Measurements from ENCODE around the gene STARD13.
A peak's percentile ranks its signal among the peaks of the same experiment; 100 is the strongest.
"Not testable (repeated sequence)": the region's sequence is repeated elsewhere in the genome, so short reads cannot be mapped to it uniquely, and the experiment has no call there.

Gene STARD13

DNA sequence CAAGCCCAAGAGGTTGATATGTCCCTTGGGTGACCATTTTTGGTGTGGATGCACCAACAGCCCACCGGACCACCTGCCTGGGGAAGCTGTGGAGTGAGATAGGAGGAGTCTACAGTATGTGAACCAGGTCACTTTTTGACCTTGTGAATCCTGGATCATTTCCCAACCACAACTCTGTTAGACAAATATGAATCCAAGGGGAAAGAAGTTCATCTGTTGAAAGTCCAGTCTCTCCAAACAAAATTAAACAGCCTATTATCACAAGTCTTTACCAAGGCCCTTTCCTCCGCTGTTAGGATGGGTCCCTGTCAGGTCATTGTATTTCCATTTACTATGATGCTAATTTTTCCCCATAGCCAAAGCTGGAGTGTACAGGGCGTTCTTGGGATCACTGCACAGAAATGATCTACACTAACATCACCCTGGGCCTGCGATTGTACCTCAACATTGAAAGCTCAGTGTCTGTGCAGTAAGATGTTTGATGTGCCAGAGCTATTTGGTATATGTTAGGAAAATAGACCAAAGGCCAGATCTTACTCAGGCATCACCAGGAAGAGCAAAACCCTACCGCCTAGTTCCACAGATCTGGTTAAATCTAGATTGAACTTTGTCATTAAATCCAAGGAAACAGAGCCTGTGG lies 117.1 kb downstream of the STARD13 start:
- no peak for DNase-seq

DNA sequence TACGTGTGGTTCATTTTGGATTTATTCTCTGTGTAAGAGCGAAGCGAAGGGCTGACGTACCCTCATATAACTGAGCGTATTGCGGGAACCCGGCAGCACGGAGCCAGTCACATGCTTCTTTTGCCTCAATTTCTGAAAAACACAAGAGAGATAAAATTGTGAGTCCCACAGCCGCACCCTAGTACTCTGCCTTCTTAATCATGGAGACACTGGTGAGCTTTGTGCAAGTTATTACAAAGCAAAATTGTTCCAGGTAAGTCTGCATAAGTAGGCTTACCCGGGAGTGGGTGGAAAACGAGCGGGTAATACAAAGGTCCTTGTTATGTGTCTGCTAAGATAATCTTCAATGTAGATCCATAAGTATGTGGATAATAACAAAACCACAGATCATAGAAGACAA lies 118.1 kb downstream of the STARD13 start:
- no peak for DNase-seq

DNA sequence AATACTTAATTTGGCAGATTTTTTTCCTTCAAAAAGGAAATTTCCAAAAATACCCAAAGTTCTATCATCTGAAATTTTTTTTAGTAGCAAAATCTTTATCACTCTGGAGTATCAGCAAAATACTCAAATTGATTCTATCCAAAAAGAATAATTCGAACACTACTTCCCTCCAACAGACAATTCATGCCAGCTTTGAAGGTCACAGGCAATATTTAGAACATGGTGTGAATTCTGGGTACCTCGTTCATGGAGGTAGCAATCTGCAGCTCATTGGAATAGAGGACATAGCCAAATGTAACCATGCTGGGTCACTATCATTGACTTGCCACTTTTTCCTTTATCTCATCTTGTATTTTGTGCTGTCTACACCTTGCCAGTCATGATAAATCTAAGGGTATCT lies 119.8 kb downstream of the STARD13 start:
- DNase-seq = no peak

DNA sequence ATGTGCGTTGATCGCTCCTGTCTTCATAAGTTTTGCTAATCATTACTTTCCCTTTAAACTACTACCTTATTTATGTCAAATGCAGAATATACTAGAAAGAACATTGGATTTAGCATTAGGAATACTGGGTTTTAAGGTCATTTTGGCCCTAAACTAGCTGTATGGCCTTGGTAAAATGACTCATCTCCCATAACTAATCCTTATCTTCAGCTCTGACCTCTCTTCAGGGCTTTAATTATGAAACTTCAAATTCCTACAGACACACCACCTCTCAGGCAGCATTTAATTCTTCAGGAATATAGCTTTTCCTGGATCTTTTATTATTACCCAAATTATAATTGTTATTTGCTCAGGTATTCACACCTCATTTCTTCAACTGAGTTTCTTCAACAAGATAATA lies 121.2 kb downstream of the STARD13 start:
- DNase-seq = no peak

DNA sequence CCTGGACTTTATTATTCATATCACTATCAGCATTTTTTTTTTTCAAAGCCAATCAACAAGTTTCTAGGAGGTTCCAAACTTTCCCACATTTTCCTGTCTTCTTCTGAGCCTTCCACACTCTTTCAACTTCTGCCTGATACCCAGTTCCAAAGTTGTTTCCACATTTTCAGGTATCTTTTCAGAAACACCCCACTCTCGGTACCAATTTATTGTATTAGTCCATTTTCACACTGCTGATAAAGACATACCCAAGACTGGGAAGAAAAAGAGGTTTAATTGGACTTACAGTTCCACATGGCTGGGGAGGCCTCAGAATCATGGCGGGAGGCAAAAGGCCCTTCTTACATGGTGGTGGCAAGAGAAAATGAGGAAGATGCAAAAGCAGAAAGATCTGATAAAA lies 122.8 kb downstream of the STARD13 start:
- not testable (repeated sequence) for DNase-seq

DNA sequence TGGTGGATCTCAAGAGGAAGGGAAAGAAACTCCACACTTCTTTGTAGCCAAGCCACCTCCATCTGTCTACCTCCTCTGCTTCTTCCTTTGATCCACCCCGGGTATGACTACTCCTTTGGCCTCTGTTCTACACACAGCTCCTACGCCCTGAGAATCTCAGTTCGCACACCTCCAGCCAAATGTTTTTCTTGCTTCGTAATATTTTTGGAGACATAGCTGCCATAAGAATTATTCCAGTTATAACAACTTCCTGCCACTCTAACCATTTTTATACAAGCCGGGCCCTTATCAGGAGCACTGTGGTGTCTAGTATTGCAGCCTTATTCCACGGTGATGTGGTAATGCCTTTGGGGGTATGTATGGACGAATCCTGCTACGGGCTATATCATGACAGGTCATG lies 126.7 kb downstream of the STARD13 start:
- DNase-seq = no peak

DNA sequence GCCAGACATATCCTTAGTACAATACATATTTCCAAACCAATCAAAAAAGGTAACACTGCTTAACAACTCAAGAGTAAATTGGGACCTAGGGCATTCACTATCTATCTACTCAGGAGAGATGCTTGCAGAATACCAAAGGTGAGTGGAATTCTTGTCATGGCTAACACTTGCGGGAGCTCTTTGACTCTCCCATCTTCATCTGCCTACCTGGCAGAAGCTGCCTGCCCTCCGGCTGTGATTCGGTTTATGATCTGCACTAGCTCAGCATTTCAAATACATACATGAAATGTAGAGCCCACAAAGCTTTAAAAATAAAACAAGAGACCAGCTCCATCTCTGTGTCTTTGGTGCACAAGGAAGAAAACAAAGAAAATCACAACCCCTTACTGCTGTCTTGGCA lies 127.3 kb downstream of the STARD13 start:
- no peak for DNase-seq

DNA sequence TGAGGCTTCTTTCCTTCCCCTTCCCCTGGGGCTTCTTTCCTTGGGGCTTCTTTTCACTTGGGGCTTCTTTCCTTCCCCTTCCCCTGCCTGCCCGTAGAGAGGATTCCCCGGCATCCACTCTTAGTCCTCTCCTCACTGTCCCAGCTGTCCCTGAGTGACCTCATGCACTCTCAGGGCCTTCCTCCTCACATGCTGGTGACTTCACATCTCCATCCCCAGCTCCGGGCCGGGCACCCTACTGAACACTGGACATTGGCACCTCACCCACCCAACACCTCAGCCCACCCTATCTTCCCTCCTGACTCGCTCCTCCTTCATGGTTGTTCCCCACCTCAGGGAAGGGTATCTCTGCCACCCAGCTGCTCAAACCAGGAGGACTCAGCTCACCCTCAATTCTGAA lies 130.6 kb downstream of the STARD13 start:
- DNase-seq = no peak

DNA sequence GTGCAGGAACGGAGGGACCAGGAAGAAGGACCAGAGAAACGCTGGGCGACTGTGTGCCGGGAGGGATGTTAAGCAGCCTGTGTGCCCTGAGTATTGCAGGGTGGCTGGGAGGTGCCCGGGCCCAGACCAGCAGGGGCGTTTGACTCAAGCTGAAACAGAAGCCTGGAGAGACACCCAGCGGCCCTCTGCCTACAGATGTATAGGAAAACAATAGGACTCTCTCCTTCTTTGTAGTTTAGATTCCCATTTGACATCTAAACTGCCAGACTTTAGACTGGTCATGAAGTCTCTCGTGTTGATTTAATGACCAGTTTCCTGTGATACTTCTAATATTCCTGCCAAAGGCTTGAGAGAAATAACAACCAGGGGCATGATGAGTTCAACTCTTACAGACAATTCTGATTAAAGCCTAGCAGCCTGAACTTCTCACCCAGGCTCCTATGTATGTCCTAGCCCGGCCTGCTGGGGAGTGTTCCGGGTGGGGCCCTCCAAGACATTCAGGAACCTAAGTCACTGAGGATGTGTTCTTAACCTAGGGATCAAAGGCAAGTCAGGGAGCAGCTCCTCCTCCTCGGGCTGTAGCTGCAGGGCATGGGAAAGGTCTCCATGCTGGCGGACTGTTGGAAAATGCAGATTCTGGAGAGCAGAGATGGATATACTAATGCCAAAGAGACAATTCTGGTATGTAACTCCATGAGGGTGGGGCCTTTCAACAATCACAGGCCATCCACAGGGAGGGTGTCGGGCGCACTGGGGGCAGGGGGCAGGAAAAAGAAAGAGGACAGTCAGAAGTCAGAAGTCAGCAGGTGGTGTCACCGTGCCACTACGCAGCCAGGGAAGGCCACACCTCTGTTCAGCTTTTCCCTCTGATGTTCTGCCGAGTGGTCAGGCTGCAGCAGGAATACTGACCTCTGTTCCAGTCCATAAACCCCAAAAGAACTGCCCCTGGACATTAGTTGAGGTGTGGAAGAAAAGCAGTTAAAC lies 131.8 kb downstream of the STARD13 start:
- no peak for DNase-seq

DNA sequence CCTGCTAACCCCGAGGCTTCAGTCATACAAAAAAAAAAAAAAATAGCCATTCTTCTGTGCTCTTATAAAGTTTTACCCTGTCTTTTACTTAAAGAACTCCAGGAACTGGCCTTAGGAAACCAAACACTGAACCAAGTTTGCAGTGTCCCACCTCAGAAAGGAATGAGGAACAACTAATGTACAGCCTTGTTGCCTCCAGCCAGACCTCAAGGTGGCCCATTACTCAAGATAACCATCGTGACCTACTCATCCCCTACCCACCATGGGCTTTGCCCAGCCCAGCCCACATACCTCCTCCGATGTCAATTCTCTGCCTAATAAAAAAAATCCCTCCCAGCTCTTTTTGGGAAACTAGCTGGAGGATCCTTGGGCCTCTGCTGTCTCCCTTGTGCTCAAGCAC lies 133.2 kb downstream of the STARD13 start:
- no peak for DNase-seq

DNA sequence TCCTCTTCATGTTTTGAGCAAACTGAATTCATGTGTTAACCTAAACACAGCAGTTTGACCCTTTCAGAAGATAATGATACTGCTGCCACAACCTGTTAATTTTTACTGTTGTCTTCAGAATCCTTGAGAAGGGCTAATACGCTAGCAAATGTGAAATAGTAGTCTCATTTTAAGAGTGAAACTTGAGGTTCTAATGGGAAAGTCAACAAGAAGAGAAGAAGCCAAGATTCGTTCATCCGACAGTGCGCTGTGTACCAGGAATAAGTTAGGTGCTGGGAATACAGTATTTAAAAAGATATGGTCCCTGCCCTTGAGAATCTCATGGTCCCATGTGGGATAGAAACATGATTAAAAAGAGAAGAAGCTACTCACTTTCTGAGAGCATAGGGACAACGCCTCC lies 134.9 kb downstream of the STARD13 start:
- DNase-seq = no peak

DNA sequence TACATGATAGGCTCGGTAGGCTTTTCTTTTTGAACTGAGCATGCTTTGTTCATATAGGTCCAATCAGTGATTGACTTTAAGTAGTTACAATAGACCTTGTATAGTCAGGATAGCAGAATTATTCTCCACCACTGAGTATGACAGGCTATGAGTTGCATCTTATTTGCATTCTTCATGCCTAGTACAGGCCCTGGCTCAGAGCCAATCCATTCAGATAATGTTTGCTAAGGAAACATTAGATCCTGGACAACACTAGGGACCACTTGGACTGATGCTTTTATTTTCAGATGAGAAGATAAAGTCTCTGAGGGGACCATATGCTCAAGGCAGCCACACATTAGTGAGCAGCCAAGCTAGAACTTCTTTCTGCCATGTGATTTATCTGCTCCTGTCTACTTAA lies 135.4 kb downstream of the STARD13 start:
- DNase-seq = no peak

DNA sequence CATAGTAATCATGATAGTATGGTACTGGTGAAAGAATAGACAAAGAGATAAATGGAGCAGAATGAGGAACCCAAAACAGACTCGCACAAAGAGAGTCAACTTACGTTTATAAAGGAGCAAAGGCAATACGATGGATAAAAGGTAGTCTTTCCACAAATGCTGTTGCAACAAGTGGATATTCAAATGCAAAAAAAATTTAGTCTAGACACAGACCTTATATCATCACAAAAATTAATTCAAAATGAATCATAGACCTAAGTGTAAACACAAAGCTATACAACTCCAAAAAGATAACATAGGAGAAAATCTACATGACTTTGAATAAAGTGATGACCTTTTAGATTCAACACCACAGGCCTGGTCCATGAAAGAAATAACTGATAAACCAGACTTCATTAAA lies 137.7 kb downstream of the STARD13 start:
- DNase-seq = no peak

DNA sequence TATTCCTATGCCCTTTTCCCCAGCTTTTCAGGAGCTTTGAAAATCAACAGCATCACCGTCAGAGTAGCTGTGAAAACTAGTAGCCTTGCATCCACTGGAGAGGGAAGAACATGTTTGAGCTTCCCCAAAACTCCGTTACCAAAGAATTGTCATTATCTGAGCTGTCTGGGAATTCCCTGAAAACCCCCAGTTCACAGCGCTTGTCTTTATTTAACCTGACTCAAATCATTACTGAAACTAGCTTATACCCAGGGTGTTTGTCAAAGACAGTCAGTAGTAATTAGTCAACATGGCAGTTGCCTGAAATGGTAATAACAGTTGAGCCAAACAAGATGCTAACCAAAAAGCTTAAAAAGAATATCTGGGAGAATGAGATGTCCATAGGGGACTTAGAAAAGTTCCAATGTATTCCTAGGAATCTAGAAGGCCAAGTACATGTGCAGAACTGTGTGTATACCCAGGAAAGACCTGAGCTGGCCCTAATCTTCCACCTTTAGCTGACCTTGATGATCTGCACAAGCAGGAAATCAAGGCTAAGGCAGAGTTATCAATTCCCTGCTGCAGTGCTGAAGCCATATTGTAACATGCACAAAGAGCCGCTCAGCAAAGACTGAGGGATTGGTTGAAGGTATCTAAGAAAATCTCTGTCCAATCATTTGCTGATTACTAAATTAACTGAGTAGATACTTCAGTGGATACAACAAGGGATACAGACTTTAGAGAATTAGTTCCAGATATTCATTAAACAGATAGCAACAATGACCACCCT lies 138.5 kb downstream of the STARD13 start:
- DNase-seq = no peak

DNA sequence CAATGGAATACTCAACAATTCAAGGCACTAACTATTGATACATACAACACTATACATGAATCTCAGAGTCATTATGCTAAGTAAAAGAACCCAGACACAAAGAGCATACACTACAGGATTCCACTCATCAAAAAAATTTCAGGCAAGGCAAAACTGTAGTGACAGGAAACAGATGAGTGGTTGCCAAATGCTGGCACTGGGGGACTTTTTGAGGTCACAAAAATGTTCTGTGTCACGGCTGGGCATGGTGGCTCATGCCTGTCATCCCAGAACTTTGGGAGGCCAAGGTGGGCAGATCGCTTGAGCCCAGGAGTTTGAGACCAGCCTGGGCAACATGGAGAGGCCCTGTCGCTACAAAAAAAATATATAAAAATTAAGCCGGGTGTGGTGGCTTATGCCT lies 139.9 kb downstream of the STARD13 start:
- DNase-seq = no peak

DNA sequence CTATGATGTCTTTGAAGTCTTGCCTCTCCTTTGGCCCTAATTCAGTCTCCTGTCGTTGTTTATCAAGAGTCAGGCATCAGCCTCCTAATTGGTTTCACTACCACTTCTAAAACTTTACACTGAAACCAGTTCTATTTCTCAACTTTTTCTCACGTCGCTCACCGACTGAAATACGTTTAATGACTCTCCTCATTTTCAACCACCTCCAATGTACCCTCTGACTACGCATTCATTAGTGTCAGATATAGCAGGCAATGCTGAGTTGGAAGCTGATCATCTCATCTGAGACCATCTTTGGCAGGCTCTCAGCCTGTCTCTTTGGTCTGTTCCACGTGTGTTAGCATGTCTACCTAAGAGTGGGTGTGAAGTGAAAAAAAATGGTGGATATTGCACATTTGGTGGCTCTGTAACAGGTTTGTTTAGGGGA lies 141.2 kb downstream of the STARD13 start:
- no peak for DNase-seq

DNA sequence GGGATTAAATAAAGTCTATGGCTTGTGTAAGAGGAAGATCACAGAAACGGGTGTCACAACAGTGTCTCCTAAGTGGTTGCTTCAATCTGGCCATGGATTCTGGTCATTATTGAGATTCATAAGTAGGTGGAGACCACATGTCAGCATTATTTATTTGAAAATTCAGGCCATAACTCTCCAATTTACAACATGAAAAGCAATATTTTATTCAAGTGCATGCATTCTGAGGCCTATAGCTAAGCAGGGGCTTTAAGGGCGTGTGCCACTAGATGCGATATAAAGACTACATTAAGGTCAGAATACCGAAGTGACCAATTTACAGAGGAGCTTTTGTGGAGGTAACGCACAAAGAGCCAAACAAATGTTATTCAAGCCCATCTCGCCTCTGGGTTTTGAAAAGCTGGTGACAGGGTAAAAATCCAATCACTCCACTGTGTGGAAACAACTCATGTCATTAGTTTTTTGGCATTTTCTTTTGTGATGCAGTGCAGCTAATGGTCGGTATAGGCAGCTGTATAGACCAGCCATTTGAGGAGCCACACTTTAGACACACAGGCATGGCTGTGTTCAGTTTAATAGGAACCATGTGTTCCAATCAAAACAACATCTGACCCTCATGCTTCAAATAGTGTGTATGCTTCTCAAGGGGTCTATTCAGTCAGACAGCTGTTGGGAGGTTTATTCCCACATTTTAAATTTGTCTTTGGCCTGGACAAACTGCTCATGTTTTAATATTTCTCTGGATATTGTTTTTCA lies 145.6 kb downstream of the STARD13 start:
- peak; percentile 14 for DNase-seq

DNA sequence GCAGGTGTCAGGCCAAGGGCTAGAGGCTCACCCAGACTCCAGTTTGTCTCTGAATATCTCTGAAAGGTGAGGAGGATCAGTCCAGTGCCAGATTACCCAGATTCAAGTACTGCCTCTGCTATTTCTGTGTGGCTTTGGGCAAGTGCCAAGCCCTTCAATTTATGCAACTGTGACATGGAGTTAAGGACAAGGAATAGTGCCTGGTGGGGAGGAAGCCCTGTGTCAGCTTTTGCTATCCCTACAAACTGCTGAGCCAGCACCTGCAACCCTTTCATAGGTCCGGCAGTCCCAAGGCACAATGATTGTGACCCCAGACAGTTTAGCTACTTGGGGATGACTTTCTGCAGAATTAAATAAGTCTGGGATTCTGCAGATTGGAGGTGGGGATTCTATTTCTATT lies 146.4 kb downstream of the STARD13 start:
- peak; percentile 11 for DNase-seq

DNA sequence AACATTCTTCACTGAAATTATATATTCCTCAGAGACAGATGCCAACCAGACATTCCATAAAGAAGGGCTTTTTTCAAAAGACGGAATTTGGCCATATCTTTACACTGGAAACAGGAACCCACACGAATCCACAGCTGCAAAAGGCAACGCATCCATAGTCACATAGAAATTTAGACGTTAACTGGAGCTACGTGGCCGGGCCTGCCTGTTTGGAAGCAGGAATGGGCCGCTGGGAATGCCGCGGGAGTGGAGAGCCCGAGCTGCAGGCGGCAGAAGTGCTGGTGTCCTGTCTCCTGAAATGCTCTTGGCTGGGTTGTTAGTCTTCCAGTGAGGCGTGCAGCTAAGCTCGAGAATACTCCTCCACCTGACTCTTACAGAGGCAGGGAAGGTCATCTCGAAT lies 147.1 kb downstream of the STARD13 start:
- DNase-seq = no peak

DNA sequence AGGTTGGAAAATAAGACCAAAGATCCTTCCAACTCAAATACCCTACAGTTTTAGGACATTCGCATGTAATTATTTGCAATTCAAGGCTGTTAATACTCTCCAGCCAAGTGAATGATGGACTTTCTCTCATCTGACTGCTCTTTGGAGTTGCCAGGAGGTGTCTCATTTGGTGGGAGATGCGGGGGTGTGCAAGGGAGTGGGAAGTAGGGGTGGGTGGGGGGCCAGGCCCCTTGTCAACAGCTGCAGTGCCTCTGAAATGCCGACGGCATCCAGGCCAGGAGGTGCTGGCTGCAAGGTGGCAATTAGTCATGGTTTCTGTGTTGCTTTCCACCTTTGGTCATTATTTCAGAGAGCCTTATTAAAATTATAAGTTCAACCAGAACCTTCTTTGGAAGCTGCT lies 147.8 kb downstream of the STARD13 start:
- no peak for DNase-seq

DNA sequence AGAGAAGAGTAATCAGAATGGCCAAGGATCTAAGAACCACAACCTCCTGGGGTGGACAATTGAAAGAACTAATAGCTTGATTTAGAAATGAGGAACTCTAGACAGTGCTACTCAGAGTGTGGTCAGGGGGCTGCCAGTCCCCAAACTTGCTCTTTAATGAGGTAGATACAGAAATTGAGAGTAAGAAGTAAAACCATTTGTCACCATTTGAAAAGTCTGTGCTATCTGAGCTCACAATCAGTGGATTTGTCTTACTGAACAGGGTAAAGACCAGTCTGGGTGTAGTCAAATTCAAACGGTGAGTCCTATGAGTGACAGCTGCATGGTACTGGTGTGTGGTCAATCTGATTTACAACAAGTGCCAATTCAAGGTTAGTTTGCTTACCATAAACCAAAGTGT lies 150.5 kb downstream of the STARD13 start:
- no peak for DNase-seq

DNA sequence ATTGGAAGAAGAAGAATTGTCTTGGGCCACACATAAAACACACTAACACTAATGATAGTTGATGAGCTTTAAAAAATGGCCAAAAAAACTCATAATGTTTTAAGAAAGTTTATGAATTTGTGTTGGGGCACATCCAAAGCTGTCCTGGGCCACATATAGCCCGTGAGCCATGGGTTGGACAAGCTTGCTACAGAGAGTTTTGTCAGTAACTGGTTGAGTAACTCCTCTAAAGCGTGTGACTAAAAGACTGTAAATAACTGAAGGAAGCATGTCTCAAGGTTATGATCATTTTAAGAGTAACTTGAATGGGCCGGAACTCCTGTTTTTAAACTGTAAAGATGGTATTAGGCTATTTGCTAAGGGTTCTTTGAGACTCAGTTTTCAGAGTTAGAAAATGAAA lies 151.3 kb downstream of the STARD13 start:
- no peak for DNase-seq
